Pancreas (tissue), 10 donors: Measurements from ENCODE around the gene GPATCH1. TPM values are rescaled to one million over a fixed set of nuclear protein-coding genes. Genes with fewer than 3 reads are reported as not detected.

Experiments
- ATAC-seq, 4 donors: fragments of 200-7000 bp; cut with Tn5 transposase; one replicate each; pipeline versions ENCODE4 v1.8.0 to v1.9.1; 2020; ENCODE audit warnings: mild to moderate bottlenecking in 4 of 4, moderate library complexity in 4 of 4
- DNase-seq, 6 donors: peaks; one replicate each; pipeline ENCODE4 v3.0.0-alpha.2; 2020
- FAIRE-seq: peaks from 2 replicates; lab custom pipeline; 2012; peaks lifted over from hg19 to GRCh38; lab: Jason Lieb, UNC
- H3K27ac ChIP-seq, 4 donors: fragments of 200-600 bp; sonication (generic); 1 replicate in 3 of 4; 2 replicates in 1 of 4; pipeline versions ENCODE4 v1.5.0 to v1.8.0; 2020
- H3K27me3 ChIP-seq, 4 donors: fragments of 200-600 bp; one replicate each; pipeline ENCODE4 v1.8.0; 2021
- H3K36me3 ChIP-seq, 3 donors: fragments of 200-600 bp; sonication (generic) in 1 of 3; one replicate each; pipeline versions ENCODE4 v1.5.0 to v1.8.0; 2020 to 2021
- H3K4me1 ChIP-seq, 3 donors: fragments of 200-600 bp; one replicate each; pipeline ENCODE4 v1.8.0; 2021
- H3K4me3 ChIP-seq, 4 donors: fragments of 200-600 bp; sonication (generic) in 2 of 4; one replicate each; pipeline versions ENCODE4 v1.5.0 to v1.8.0; 2020 to 2021
- H3K9me3 ChIP-seq, 4 donors: fragments of 200-600 bp; one replicate each; pipeline ENCODE4 v1.8.0; 2021
- WGBS, 2 donors: extraction: QIAGEN DNeasy Blood & Tissue Kit; methylation state at CpG; one replicate each; pipeline ENCODE4 v1.1.7; 2013; 5-methylcytosine and 5-hydroxymethylcytosine counted together
- intact Hi-C, 3 donors: fragments of 100-400 bp; cut with DNase I; formaldehyde crosslinking; loops; one replicate each; pipeline versions ENCODE4 v1.11.1 to v1.14.2; 2022
- polyA plus RNA-seq, 2 donors: library from polyadenylated mRNA; stranded (reverse); fragments of 200-250 nt; gene quantifications; one replicate each; pipeline ENCODE4 v1.2.3, GENCODE V29; 2013
- total RNA-seq, 6 donors: library from RNA; stranded (reverse); fragmentation: NEBNext Ultra II Directional in 4 of 6; extraction: Animal tissue kit (Norgen Biotek cat#: 25700) in 4 of 6; gene quantifications; one replicate each; pipeline versions ENCODE4 v1.2.1 to v1.2.4, GENCODE V29; 2021 to 2023
- TF ChIP-seq, protein P1 (sequence below), 4 donors: fragments of 200-600 bp; sonication (generic) in 3 of 4; IDR thresholded peaks; one replicate each; pipeline versions ENCODE4 v1.5.0 to v1.8.0; 2021; ENCODE audit warnings: antibody characterized with exemption in 4 of 4
- donor health status: healthy with polysubstance abuse.
- donor health status: DM: no; HTN: no; CAD: no; lungs with moderate emphysema.
- donor health status: DM: no; HTN: no; CAD: no.
- donor health status: control.
- donor health status: control.
- donor health status: Bipolar disorder and iron deficiency.
- donor health status: DM: yes; HTN: yes; CAD: no.
- donor health status: DM: no; HTN: no; CAD: no.
- donor health status: DM: no; HTN: no; CAD: no.
- donor health status: DM: yes; HTN: yes; CAD: no.

The GPATCH1 gene
- total and polyA plus RNA-seq, 8 donors = 3.0 to 6.1 (median 4.0) TPM

DNA sequence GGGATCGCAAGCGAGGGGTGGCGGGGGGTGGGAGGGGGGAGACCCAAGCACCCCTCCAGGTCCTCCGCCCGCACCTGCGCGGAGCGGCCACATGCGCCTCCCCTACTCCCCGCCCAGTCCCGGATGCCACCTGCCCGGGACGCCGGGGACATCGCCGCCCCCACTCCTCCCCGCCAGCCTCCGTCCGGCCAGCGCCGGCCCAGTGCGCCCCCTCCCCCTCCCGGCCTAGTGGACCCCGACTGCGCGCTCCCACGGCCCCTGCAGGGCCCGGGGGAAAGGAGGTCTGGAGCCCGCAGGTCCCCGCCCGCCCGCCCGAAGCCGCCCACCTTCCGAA is 16.6 kb upstream of the GPATCH1 start:
- peak; percentile 45 to 86 (median 62) for DNase-seq
- intact Hi-C loops = no loop called here
- WGBS, 2 donors = 0 to 1% methylated on average over 22 to 29 of the region's 35 CpGs
- H3K9me3 ChIP-seq = no peaks in the 10 kb centered on the region
- no peaks in the 10 kb centered on the region for H3K4me1 ChIP-seq
- no peaks in the 10 kb centered on the region for H3K36me3 ChIP-seq
- peak overlapping the region; percentile 38 to 74 (median 55) for H3K27ac ChIP-seq
- H3K4me3 ChIP-seq = peak overlapping the region; percentile 51 to 74 (median 57)
- FAIRE-seq = no peak
- no peaks in the 10 kb centered on the region for H3K27me3 ChIP-seq
- TF ChIP-seq, protein P1, sequence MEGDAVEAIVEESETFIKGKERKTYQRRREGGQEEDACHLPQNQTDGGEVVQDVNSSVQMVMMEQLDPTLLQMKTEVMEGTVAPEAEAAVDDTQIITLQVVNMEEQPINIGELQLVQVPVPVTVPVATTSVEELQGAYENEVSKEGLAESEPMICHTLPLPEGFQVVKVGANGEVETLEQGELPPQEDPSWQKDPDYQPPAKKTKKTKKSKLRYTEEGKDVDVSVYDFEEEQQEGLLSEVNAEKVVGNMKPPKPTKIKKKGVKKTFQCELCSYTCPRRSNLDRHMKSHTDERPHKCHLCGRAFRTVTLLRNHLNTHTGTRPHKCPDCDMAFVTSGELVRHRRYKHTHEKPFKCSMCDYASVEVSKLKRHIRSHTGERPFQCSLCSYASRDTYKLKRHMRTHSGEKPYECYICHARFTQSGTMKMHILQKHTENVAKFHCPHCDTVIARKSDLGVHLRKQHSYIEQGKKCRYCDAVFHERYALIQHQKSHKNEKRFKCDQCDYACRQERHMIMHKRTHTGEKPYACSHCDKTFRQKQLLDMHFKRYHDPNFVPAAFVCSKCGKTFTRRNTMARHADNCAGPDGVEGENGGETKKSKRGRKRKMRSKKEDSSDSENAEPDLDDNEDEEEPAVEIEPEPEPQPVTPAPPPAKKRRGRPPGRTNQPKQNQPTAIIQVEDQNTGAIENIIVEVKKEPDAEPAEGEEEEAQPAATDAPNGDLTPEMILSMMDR (IDR thresholded peaks at IDR 0.05) = no peak
- peak; percentile 67 to 84 (median 80) for ATAC-seq

DNA sequence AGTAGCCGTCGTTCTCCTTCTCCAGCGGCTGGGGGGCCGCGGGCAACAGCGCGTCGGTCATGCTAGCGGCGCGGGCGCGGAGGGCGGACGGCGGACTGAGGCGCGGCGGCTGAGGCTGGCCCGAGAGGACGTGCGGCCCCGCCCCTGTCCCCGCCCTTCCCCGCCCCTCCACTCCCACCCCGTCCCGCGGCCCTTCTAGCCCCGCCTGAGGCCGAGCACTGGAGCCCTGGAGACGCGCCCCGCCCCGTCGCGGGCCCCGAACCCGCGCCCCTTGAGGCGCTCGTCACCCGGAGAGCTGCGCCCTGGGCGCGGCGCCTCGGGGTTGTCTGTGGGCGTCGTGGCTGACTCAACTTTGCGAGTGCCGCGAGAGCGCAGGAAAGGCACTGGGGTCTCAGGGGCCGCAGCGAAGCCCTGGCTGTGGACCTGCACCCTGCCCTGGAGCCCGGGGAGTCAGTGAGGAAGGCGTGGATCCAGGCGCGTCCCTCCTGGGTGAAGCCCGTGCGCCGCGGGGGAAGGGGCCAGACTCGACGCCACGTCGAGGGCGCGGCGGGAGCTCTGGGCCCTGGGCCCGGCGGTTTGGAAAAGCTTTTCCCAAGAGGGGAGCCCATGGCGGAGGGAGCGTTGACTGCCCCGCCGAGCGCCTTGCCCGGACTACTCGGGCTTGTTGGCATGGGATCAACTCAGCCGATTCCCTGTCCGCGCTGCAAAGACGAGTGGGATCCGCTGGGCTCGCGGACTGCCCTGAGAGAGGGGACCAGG is 16.0 kb upstream of the GPATCH1 start, which contains the start of gene RHPN2:
TSS of gene RHPN2 (minus strand) at position 97 of the 759 bp plus-strand sequence. CDS start at position 61, 36 bp downstream.
- H3K27ac ChIP-seq = peak within 1 kb of the TSS; percentile 38 to 74 (median 55)
- H3K27me3 ChIP-seq = no peaks in the 10 kb centered on the region
- H3K9me3 ChIP-seq = no peaks in the 10 kb centered on the region
- H3K4me1 ChIP-seq = no peaks in the 10 kb centered on the region
- FAIRE-seq = no peak
- peak; percentile 89 to 94 (median 92) for ATAC-seq
- intact Hi-C loops = no loop called here
- no peaks in the 10 kb centered on the region for H3K36me3 ChIP-seq
- TF ChIP-seq, protein P1 (IDR thresholded peaks at IDR 0.05) = no peak
- peak within 1 kb of the TSS; percentile 51 to 74 (median 57) for H3K4me3 ChIP-seq
- 4 to 5% methylated on average over 53 to 86 of the region's 86 CpGs for WGBS, 2 donors
- peak; percentile 57 to 86 (median 70) for DNase-seq

DNA sequence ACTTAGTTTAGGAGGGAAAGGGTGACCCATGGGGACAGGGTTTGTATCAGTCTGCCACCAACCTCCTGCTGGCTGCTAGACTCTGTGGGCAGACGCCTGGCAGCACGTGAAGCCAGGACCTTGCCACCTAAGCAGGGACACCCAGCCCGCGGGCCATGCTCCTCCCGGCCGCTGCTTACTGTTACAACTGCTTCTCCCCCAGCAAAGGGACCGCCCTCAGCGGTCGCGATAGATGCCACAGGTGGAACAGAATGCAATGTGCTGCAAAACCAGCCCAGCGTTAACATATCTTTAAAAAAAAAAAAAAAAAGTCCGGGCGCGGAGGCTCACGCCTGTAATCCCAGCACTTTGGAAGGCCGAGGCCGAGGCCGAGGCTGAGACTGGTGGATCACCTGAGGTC is 14.4 kb upstream of the GPATCH1 start:
- FAIRE-seq (no peak), ATAC-seq (no peak), DNase-seq (peak in 1 of 6 donors; percentile 65)
- Histone ChIP-seq H3K27ac (no peak overlapping the region), H3K4me3 (no peak overlapping the region), H3K27me3 (no peaks in the 10 kb centered on the region), H3K9me3 (no peaks in the 10 kb centered on the region), H3K4me1 (no peaks in the 10 kb centered on the region), H3K36me3 (no peaks in the 10 kb centered on the region)
- WGBS, 2 donors = 84 to 87% methylated on average over 18 of the region's 18 CpGs
- intact Hi-C loops = no loop called here
- TF ChIP-seq, protein P1 (IDR thresholded peaks at IDR 0.05) = no peak

DNA sequence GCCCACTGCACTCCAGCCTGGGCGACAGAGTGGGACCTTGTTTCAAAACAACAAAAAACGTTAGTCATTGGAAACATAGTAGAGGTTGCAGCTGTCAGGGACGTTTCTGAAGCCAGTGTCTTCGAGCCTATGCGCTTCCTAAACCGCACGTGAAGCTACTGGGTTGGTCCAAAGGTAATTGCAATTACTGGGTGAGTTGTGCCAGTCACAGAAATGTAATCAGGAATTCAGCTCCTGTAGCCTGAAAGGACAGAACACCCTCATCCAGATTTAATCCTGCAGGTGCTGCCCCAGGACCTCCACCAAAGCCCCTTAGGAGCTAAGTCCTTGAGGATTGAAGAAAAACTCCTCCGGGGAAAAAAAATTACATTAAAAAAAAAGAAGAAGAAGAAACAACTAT is 13.9 kb upstream of the GPATCH1 start:
- Histone ChIP-seq H3K27me3 (no peaks in the 10 kb centered on the region), H3K4me1 (no peaks in the 10 kb centered on the region), H3K4me3 (no peak overlapping the region), H3K27ac (no peak overlapping the region), H3K9me3 (no peaks in the 10 kb centered on the region), H3K36me3 (no peaks in the 10 kb centered on the region)
- peak in 1 of 6 donors; percentile 3 for DNase-seq
- intact Hi-C loops = no loop called here
- no peak for FAIRE-seq
- WGBS, 2 donors = 63% methylated on average over 8 of the region's 8 CpGs
- TF ChIP-seq, protein P1 (IDR thresholded peaks at IDR 0.05) = no peak
- ATAC-seq = no peak

DNA sequence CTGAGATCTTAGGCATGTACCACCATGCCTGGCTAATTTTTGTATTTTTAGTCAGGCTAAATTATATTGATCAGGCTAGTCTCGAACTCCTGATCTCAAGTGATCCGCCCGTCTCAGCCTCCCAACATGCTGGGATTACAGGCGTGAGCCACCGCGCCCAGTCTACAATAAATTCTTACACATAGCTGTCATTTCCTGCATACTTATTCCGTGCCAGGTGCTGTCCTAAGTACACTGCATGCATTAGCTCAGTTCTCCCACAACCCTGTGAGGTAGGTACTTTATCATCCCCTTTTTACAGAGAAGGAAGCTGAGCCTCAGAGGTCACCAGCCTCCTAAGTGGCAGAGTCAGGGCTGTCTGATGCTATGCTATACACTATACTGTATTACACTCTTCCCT is 9.1 kb upstream of the GPATCH1 start:
- no peak for ATAC-seq
- 81 to 89% methylated on average over 7 of the region's 7 CpGs for WGBS, 2 donors

More for the DNA sequence above, 9.1 kb upstream of the GPATCH1 start:
- TF ChIP-seq, protein P1 (IDR thresholded peaks at IDR 0.05) = no peak
- DNase-seq = no peak
- H3K4me3 ChIP-seq = no peak overlapping the region
- H3K27me3 ChIP-seq = no peaks in the 10 kb centered on the region
- intact Hi-C loops = no loop called here
- H3K9me3 ChIP-seq = no peaks in the 10 kb centered on the region
- no peak for FAIRE-seq
- H3K27ac ChIP-seq = no peak overlapping the region
- H3K36me3 ChIP-seq = no peaks in the 10 kb centered on the region
- H3K4me1 ChIP-seq = no peaks in the 10 kb centered on the region
